ENCODE measurements around the gene DDX10.

Gene DDX10

DNA sequence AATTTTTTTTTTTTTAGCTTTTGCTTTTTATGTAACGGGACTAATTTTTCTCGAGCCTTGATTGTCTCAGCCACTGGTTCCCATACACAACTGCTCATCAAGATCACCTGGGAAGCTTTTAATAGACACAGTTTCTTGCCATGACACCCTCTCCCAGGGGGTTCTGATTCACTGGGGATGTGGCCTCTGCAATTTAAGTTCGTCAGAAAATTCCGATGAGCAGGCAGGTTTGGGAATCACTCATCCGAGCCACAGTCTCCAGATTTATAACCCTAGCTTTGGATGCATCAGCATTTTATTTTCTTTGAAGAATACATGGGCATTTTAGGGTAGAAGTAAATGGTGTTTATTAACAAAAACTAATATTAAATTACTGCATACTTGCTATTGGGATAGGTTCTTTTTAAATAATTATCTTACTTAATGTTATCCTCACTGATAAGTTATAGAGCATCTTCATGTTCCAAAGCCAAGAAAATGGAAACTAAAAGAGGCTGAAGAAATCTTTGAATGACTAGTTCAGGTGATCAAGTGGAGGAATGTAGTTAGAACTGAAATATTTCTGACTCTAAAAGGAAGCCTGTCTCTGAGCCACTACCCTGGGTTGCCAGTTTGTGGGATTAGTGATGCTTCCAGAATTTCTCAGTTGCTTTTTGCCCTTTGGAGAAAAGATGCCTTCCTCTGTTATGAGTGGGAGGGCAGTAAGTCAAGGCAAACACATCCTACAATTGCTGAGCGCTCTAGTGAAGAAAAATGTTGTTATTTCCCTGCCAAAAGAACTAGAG lies 319.0 kb downstream of the DDX10 start:
- DNase-seq (ENCODE audit: low read depth): peak; percentile 32

DNA sequence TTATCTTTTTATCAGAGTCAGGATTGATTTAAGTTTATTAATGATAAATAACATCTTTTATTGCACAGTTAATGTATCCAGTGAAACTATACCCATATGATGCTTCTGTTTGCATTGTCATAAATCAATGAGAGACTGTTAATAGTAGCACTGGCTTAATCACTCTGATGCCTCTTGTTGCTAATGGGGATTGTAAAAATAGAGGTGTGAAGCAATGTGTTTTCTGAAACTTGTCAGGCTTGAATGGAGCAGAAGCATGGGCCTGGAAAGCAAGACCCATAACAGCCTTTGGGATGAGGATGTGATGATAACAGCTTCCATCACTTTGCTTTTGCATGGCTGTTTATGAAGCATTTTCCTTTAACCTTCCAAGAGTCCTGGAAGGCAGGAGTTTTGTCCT lies 319.7 kb downstream of the DDX10 start:
- no peak for DNase-seq (ENCODE audit: low read depth)

DNA sequence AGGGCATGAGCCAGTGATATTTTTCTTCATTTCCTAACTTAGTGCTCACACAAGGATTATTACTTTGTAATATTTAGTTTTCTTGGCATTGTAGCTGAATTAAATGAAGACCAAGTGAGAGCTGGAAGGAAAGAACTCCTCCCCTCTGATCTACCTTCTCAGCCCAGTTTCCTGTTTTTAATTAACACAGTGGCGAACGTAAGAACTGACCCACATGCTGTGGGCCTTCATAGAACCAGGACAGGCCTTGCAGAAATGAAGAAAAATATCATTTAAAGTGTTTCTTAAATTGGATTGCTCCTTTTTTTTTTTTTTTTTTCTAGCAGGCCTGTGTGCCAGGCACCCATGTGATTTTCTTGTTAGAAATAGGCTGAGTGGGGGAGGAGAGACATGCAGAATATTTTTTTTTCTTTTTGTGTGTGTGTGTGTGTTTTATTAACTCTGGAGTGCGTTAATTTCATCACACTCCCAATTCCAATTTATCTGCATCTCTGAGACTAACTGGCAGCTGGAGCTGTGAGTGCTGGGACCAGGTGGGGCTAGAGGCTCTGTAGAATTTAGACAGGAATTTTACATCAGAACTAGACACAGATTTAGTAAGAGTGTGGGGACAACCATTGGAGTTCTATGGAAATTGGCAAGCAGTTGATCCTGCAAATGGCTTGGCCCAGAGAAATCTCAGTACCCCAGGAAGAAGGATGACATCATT lies 320.5 kb downstream of the DDX10 start:
- DNase-seq (ENCODE audit: low read depth): no peak

DNA sequence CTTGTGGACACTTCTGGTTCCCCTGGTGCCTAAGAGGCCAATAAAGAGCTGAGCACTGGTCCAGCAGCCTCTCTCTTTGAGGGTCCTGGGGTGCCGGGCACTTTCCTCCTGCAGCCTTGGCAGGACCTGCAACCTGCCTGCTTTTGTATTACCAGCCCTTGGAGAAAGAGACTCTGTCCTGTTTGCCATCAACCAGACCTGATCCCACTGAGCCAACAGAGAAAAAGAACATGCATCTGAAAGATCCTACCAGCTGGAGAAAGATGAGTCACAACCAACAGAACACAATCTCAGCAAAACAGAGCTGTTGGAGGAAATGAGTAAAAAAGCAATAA lies 321.0 kb downstream of the DDX10 start:
- peak; percentile 72 for DNase-seq (ENCODE audit: low read depth)
